Prostate gland (tissue), 2 donors: ENCODE measurements around the gene SMCO4. TPM values are rescaled to one million over a fixed set of nuclear protein-coding genes. Genes with fewer than 3 reads are reported as not detected.
A peak's percentile ranks its signal among the peaks of the same experiment; 100 is the strongest.

Experiments used
- DNase-seq: peaks from one replicate; pipeline ENCODE4 v3.0.0-alpha.2; 2019; ENCODE audit warnings: low spot score
- H3K27ac ChIP-seq, 2 donors: fragments of 200-600 bp; sonication (generic); 2 replicates each; pipeline ENCODE4 v1.5.1; 2017 to 2019
- H3K27me3 ChIP-seq: fragments of 200-600 bp; sonication (generic); replicated peaks from 2 replicates; pipeline ENCODE4 v1.5.1; 2019; ENCODE audit not compliant: insufficient read depth
- H3K36me3 ChIP-seq, 2 donors: fragments of 200-600 bp; sonication (generic); 1 replicate in 1 of 2; 2 replicates in 1 of 2; pipeline versions ENCODE4 v1.5.1 to v1.8.1; 2017 to 2019
- H3K4me1 ChIP-seq: fragments of 200-600 bp; sonication (generic); replicated peaks from 2 replicates; pipeline ENCODE4 v1.5.1; 2019
- H3K4me3 ChIP-seq, 2 donors: fragments of 200-600 bp; sonication (generic); 2 replicates each; pipeline ENCODE4 v1.5.1; 2017 to 2019
- H3K9me3 ChIP-seq: fragments of 200-600 bp; sonication (generic); 2 replicates; pipeline ENCODE4 v1.5.1; 2017
- CTCF ChIP-seq, 4 experiments: fragments of 200-600 bp in 2 of 4; fragments of 450-650 bp in 2 of 4; sonication (generic) in 2 of 4; IDR thresholded peaks; 1 replicate in 3 of 4; 2 replicates in 1 of 4; pipeline ENCODE4 v1.5.1; 2016 to 2019; ENCODE audit warnings: antibody characterized with exemption in 4 of 4, mild to moderate bottlenecking in 2 of 4, moderate library complexity in 2 of 4
- POLR2A ChIP-seq: fragments of 450-650 bp; IDR thresholded peaks from one replicate; pipeline ENCODE4 v1.6.1; 2016; ENCODE audit warnings: antibody characterized with exemption, mild to moderate bottlenecking
- POLR2AphosphoS5 ChIP-seq: sonication (generic); formaldehyde crosslinking; IDR thresholded peaks from one replicate; pipeline ENCODE4 v1.6.1; 2017; ENCODE audit warnings: antibody characterized with exemption
- WGBS: methylation state at CpG from one replicate; pipeline ENCODE4 v1.1.5; 2018; 5-methylcytosine and 5-hydroxymethylcytosine counted together
- intact Hi-C: fragments of 100-400 bp; cut with DNase I; formaldehyde crosslinking; loops from one replicate; pipeline ENCODE4 v1.14.2; 2022
- total RNA-seq, 2 donors: library from RNA; depleted of rRNA; stranded (reverse); fragments of >200 nt; gene quantifications; one replicate each; pipeline ENCODE4 v1.1.0, GENCODE V29; 2016

Gene SMCO4
- total RNA-seq, 2 donors from 2014 or later: 63.8 to 140 TPM

DNA sequence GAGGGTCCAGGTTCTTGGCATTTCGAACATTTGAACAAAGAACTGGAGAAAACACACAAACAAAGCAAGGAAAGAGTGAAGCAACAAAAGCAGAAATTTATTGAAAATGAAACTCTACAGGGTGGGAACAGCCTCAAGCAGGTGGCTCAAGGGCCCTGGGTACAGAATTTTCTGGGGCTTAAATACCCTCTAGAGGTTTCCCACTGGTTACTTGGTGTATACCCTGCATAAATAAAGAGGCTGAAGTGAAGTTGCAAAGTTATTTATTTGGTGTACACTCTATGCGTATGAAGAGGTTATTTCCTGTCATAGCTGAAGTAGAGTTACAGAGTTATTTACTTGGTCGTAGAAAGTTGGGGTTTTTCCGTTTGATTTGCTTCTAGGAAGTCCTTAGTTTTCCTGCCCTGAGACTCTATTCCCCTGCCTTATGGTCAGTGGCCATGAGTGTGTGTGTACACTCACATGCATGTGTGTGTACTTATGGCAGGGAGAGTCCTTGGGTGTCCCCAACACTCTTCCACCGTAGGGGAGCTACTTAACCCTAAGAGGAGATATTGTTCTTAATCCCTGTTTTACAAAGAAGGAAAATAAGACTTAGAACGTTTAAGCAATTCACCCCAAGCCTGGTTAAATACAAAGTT lies 5.6 kb upstream of the SMCO4 start:
- no peaks in the 10 kb centered on the region for H3K9me3 ChIP-seq
- no peak for DNase-seq
- H3K27ac ChIP-seq: no peak overlapping the region
- H3K36me3 ChIP-seq: no peaks in the 10 kb centered on the region
- intact Hi-C loops: no loop called here
- no peak overlapping the region for H3K4me3 ChIP-seq
- TF ChIP-seq CTCF (IDR thresholded peaks at IDR 0.05) (no peak), POLR2AphosphoS5 (no peak), POLR2A (no peak)
- WGBS: 89% methylated on average over 6 of the region's 6 CpGs
- no peaks in the 10 kb centered on the region for H3K27me3 ChIP-seq
- H3K4me1 ChIP-seq: no peaks in the 10 kb centered on the region

- DNase-seq: no peak
- no peaks in the 10 kb centered on the region for H3K36me3 ChIP-seq
- TF ChIP-seq POLR2A (no peak), CTCF (IDR thresholded peaks at IDR 0.05) (no peak), POLR2AphosphoS5 (no peak)
- no peaks in the 10 kb centered on the region for H3K4me1 ChIP-seq
- H3K27me3 ChIP-seq: no peaks in the 10 kb centered on the region
- H3K9me3 ChIP-seq: no peaks in the 10 kb centered on the region
- no peak overlapping the region for H3K4me3 ChIP-seq
- 60% methylated on average over 2 of the region's 2 CpGs for WGBS
- intact Hi-C loops: no loop called here
- no peak overlapping the region for H3K27ac ChIP-seq
These were observed 4.6 kb upstream of the SMCO4 start for GRCh38 chr11:93547773-93548172.

DNA sequence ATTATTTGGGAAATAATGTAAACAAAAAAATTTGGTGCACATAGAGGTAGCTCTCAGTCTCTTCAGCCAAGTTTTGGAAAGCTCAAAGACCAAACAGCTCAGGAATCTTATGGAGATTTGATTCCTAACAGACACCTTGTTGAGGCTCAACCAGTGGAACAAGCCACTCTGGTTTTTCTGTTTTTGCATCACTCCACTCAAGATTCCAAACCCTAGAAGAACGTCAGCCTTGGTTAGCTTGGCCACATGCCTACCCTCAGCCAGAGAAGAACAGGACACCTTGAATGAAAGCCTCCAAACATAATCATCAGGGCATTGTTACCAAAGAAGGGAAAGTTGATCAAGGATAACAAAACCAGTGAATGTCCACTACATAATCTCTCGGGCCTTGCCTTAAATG lies 3.8 kb upstream of the SMCO4 start:
- Histone ChIP-seq H3K4me1 (no peaks in the 10 kb centered on the region), H3K27ac (no peak overlapping the region), H3K36me3 (no peaks in the 10 kb centered on the region), H3K27me3 (no peaks in the 10 kb centered on the region), H3K9me3 (no peaks in the 10 kb centered on the region), H3K4me3 (no peak overlapping the region)
- no peak for DNase-seq
- TF ChIP-seq POLR2A: no peak
- no peak for TF ChIP-seq CTCF (IDR thresholded peaks at IDR 0.05)
- no peak for TF ChIP-seq POLR2AphosphoS5
- intact Hi-C loops: no loop called here
- WGBS: 59% methylated on average over 2 of the region's 2 CpGs

- Histone ChIP-seq H3K4me3 (no peak overlapping the region), H3K4me1 (peaks cover 7% of the 10 kb centered on the region), H3K27ac (no peak overlapping the region), H3K9me3 (no peaks in the 10 kb centered on the region), H3K27me3 (no peaks in the 10 kb centered on the region), H3K36me3 (no peaks in the 10 kb centered on the region)
- TF ChIP-seq CTCF (IDR thresholded peaks at IDR 0.05) (no peak), POLR2AphosphoS5 (no peak), POLR2A (no peak)
- no peak for DNase-seq
- intact Hi-C loops: no loop called here
- WGBS: 78% methylated on average over 2 of the region's 2 CpGs
These were observed 2.4 kb upstream of the SMCO4 start for GRCh38 chr11:93545566-93545965.

DNA sequence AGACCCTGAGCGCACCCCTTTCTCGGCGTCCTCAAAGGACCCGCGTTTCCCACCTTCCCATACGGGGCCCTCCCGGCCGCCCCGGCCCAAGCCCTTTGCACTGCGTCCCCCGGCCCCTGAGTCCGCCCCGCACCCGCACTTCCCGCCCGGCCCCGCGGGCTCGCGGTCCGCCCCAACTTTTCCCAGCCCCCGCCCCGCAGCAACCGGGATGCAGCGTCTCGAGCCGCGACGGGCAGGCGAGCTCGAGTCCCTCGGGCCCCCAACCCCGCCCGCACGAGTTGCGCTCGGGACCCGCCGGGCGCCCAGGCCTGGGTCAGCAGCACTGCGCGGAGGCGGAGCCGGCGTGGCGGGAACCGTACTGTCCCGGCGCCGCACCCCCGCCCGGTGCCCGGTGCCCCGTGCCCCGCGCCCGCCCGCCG lies 371 bp downstream of the SMCO4 start:
- H3K36me3 ChIP-seq: no peaks in the 10 kb centered on the region
- peak overlapping the region; percentile 89 to 94 for H3K27ac ChIP-seq
- TF ChIP-seq CTCF (IDR thresholded peaks at IDR 0.05): no peak
- no peak for TF ChIP-seq POLR2AphosphoS5
- TF ChIP-seq POLR2A: no peak
- no peak for DNase-seq
- no peaks in the 10 kb centered on the region for H3K9me3 ChIP-seq
- intact Hi-C loops: loop anchor here (2.0 kb wide), 1 partner anchor 308 kb away; no protein-coding TSS in a partner anchor
- H3K27me3 ChIP-seq: no peaks in the 10 kb centered on the region
- WGBS: 1% methylated on average over 35 of the region's 59 CpGs
- H3K4me1 ChIP-seq: peaks cover 10% of the 10 kb centered on the region
- H3K4me3 ChIP-seq: peak overlapping the region; percentile 58 to 78
